GM12878 (cell line): ENCODE measurements around the gene CFAP61. TPM values are rescaled to one million over a fixed set of nuclear protein-coding genes. Genes with fewer than 3 reads are reported as not detected.

Experiments
- ATAC-seq: fragments of 200-7000 bp; cut with Tn5 transposase; 3 replicates; pipeline ENCODE4 v1.9.1; 2020; ENCODE audit warnings: mild to moderate bottlenecking, moderate library complexity
- BruUV-seq: library from RNA; stranded (reverse); fragments of 400-500 nt; replicated peaks from 2 replicates; lab custom pipeline; 2021; lab: Mats Ljungman, UMichigan
- CTCF ChIA-PET: fragments of 300-600 bp; sonication (Branson Sonifier 250); formaldehyde crosslinking; extraction: SDS; loops from one replicate; lab custom pipeline; 2021; ENCODE audit warnings: inconsistent platforms; lab: Yijun Ruan, JAX
- POLR2A ChIA-PET: fragments of 350-600 bp; formaldehyde crosslinking; extraction: SDS; loops from one replicate; lab custom pipeline; 2021; ENCODE audit warnings: inconsistent platforms; lab: Charles Lee
- RAD21 ChIA-PET: fragments of 300-600 bp; sonication (Branson Sonifier 250); formaldehyde crosslinking; loops from one replicate; lab custom pipeline; 2023; ENCODE audit warnings: antibody characterized with exemption; ENCODE audit not compliant: unreplicated experiment; lab: Charles Lee
- SMC1A ChIA-PET: fragments of 300-600 bp; sonication (Branson Sonifier 250); formaldehyde crosslinking; loops from one replicate; lab custom pipeline; 2023; ENCODE audit not compliant: unreplicated experiment, uncharacterized antibody; lab: Charles Lee
- DNase-seq: peaks from one replicate; pipeline ENCODE4 v3.0.0-alpha.2; 2011; ENCODE audit warnings: low read depth, low spot score
- FAIRE-seq: peaks from 3 replicates; lab custom pipeline; 2011; peaks lifted over from hg19 to GRCh38; lab: Jason Lieb, UNC
- H2AFZ ChIP-seq: 2 replicates; pipeline ENCODE4 v1.6.0; 2011; ENCODE audit warnings: low read depth, low read length, control low read depth; ENCODE audit not compliant: control insufficient read depth
- H3K27ac ChIP-seq: 2 replicates; pipeline ENCODE4 v1.5.1; 2011; ENCODE audit warnings: control low read depth; ENCODE audit not compliant: control insufficient read depth, insufficient read depth
- H3K27me3 ChIP-seq, 2 experiments: replicated peaks in 1 of 2; 2 replicates each; pipeline versions ENCODE4 v1.6.0 to v1.6.1; 2011; ENCODE audit warnings: low read length in 1 of 2; ENCODE audit not compliant: control insufficient read depth in 2 of 2, insufficient read depth in 2 of 2
- H3K36me3 ChIP-seq, 2 experiments: 2 replicates each; pipeline ENCODE4 v1.5.1; 2011; ENCODE audit warnings: low read length in 1 of 2; ENCODE audit not compliant: control insufficient read depth in 2 of 2, insufficient read depth in 2 of 2
- H3K4me1 ChIP-seq: 2 replicates; pipeline ENCODE4 v1.6.1; 2011; ENCODE audit warnings: mild to moderate bottlenecking, low read length, moderate library complexity, mixed read lengths; ENCODE audit not compliant: control insufficient read depth, insufficient read depth
- H3K4me2 ChIP-seq: 2 replicates; pipeline ENCODE4 v1.6.0; 2011; ENCODE audit warnings: control low read depth; ENCODE audit not compliant: control insufficient read depth, insufficient read depth
- H3K4me3 ChIP-seq: fragments of 200-600 bp; sonication (generic); 2 replicates; pipeline ENCODE4 v1.5.1; 2016
- H3K79me2 ChIP-seq: 2 replicates; pipeline ENCODE4 v1.6.0; 2011; ENCODE audit warnings: low read length; ENCODE audit not compliant: control insufficient read depth, insufficient read depth
- H3K9ac ChIP-seq: 2 replicates; pipeline ENCODE4 v1.8.0; 2011; ENCODE audit warnings: low read length, control low read depth, mixed read lengths; ENCODE audit not compliant: control insufficient read depth, insufficient read depth
- H3K9me3 ChIP-seq: replicated peaks from 3 replicates; pipeline ENCODE4 v1.5.1; 2011; ENCODE audit warnings: mild to moderate bottlenecking, low read length; ENCODE audit not compliant: control insufficient read depth, insufficient read depth
- H4K20me1 ChIP-seq: 2 replicates; pipeline ENCODE4 v1.6.0; 2011; ENCODE audit not compliant: control insufficient read depth, insufficient read depth
- CEBPB ChIP-seq, 2 experiments: fragments of 150-350 bp in 1 of 2; IDR thresholded peaks; 2 replicates each; pipeline ENCODE4 v1.6.1; 2012 to 2014; ENCODE audit warnings: low read depth in 2 of 2, low read length in 2 of 2, borderline replicate concordance in 1 of 2, inconsistent platforms in 1 of 2
- EED ChIP-seq: sonication (generic); IDR thresholded peaks from 2 replicates; pipeline ENCODE4 v1.6.1; 2016; ENCODE audit warnings: antibody characterized with exemption, low read depth
- IKZF2 ChIP-seq, 2 experiments: fragments of 450-650 bp; IDR thresholded peaks; 2 replicates each; pipeline ENCODE4 v1.6.1; 2017; ENCODE audit warnings: mild to moderate bottlenecking in 2 of 2, moderate library complexity in 2 of 2
- IRF4 ChIP-seq: IDR thresholded peaks from 2 replicates; pipeline ENCODE4 v1.6.1; 2011; ENCODE audit warnings: low read depth, low read length
- MXI1 ChIP-seq: fragments of 150-350 bp; IDR thresholded peaks from 2 replicates; pipeline ENCODE4 v1.6.1; 2011; ENCODE audit warnings: low read depth, mild to moderate bottlenecking, inconsistent platforms, low read length, improper control_type of control experiment
- POLR2A ChIP-seq: IDR thresholded peaks from 2 replicates; pipeline ENCODE4 v1.6.1; 2011; ENCODE audit warnings: low read depth, mild to moderate bottlenecking, low read length
- RELA ChIP-seq: fragments of 450-650 bp; IDR thresholded peaks from 2 replicates; pipeline ENCODE4 v1.8.0; 2014; ENCODE audit warnings: borderline replicate concordance; ENCODE audit not compliant: partially characterized antibody
- TAF1 ChIP-seq: IDR thresholded peaks from 2 replicates; pipeline ENCODE4 v1.6.1; 2011; ENCODE audit warnings: mild to moderate bottlenecking, low read depth, low read length, borderline replicate concordance
- TBL1XR1 ChIP-seq: IDR thresholded peaks from 2 replicates; pipeline ENCODE4 v1.6.1; 2012; ENCODE audit warnings: low read depth, low read length, improper control_type of control experiment
- ZNF384 ChIP-seq: IDR thresholded peaks from 2 replicates; pipeline ENCODE4 v1.6.1; 2012; ENCODE audit warnings: low read depth, mild to moderate bottlenecking, low read length, improper control_type of control experiment, borderline replicate concordance
- ZNF687 ChIP-seq: fragments of 450-650 bp; IDR thresholded peaks from 2 replicates; pipeline ENCODE4 v1.6.1; 2017; ENCODE audit warnings: mild to moderate bottlenecking, moderate library complexity
- WGBS: methylation state at CpG from one replicate; pipeline ENCODE4 v1.1.6; 2016; ENCODE audit warnings: low lambda C conversion rate; ENCODE audit not compliant: insufficient replicate concordance, insufficient coverage; ENCODE audit errors: missing lambda C conversion rate; 5-methylcytosine and 5-hydroxymethylcytosine counted together
- in situ Hi-C: fragments of 300-500 bp; cut with MboI; formaldehyde crosslinking; loops from 9 replicates; pipeline ENCODE4 v1.14.3; 2018; ENCODE audit warnings: mixed read lengths
- intact Hi-C: fragments of 100-400 bp; cut with micrococcal nuclease; formaldehyde crosslinking; loops from one replicate; pipeline ENCODE4 v1.14.2; 2022; ENCODE audit not compliant: unreplicated experiment
- polyA plus RNA-seq, 11 experiments: library from polyadenylated mRNA; depleted of rRNA in 4 of 11; unstranded in 6 of 11; stranded (reverse) in 5 of 11; fragments of >200 nt; fragmentation: Nextera tagmentation in 4 of 11; fragmentation: Illumina TruSeq in 1 of 11; extraction: Ambion mirVana in 4 of 11; extraction: Trizol in 1 of 11; gene quantifications; 1 replicate in 1 of 11; 2 replicates in 10 of 11; pipeline versions ENCODE4 v1.2.1 to v1.2.3, GENCODE V29; 2011 to 2016; ENCODE audit warnings: inconsistent platforms in 2 of 11, missing spikeins in 2 of 11, low read depth in 1 of 11
- total RNA-seq, 4 experiments: library from RNA; depleted of rRNA in 3 of 4; stranded (reverse); fragments of >200 nt in 3 of 4; fragmentation: Illumina TruSeq in 1 of 4; extraction: Trizol in 1 of 4; gene quantifications; 2 replicates each; pipeline versions ENCODE4 v1.2.1 to v1.2.3, GENCODE V29; 2013 to 2021

The CFAP61 gene
- total and polyA plus RNA-seq, 10 of the 15 experiments (the other 5 are each of a cell fraction or from before 2014, with no cell fraction given) = 0.11 to 0.41 (median 0.24) TPM; not detected in 7

GRCh38 chr20:20253039-20253743, 200.9 kb downstream of the CFAP61 start:
- WGBS = 42% methylated on average over 6 of the region's 6 CpGs
- Histone ChIP-seq H3K9ac (no peak overlapping the region), H3K4me3 (no peak overlapping the region), H2AFZ (no peak overlapping the region), H3K36me3 (no peaks in the 10 kb centered on the region), H3K4me2 (no peak overlapping the region), H3K9me3 (no peaks in the 10 kb centered on the region), H3K27ac (no peak overlapping the region), H4K20me1 (no peaks in the 10 kb centered on the region), H3K27me3 (no peaks in the 10 kb centered on the region), H3K4me1 (no peaks in the 10 kb centered on the region), H3K79me2 (no peaks in the 10 kb centered on the region)
- TF ChIP-seq ZNF384 (no peak), IRF4 (no peak), EED (no peak), ZNF687 (no peak), IKZF2 (IDR thresholded peaks at IDR 0.05) (no peak), POLR2A (no peak), TBL1XR1 (no peak), TAF1 (no peak), RELA (no peak), CEBPB (IDR thresholded peaks at IDR 0.05; ENCODE audit: borderline replicate concordance in 1 of 2, low read depth in 2 of 2, low read length in 2 of 2) (no peak), MXI1 (no peak)
- ChIA-PET RAD21 (no interaction called here), POLR2A (no interaction called here), SMC1A (interaction anchor here (1.0 to 2.6 kb wide), 3 partner anchors 11 to 14 kb away, joined by 3 to 7 read pairs (median 6); no protein-coding TSS in a partner anchor), CTCF (interaction anchor here (5.1 kb wide), 1 partner anchor 15 kb away, joined by 36 read pairs; no protein-coding TSS in a partner anchor)
- FAIRE-seq (no peak), ATAC-seq (no peak), DNase-seq (no peak)
- BruUV-seq = no TSS peak
- intact Hi-C loops (no loop called here), in situ Hi-C loops (no loop called here)
